ENCODE results near the gene GTF2IRD1.
"Not testable (repeated sequence)": the region's sequence is repeated elsewhere in the genome, so short reads cannot be mapped to it uniquely, and the experiment has no call there.

The GTF2IRD1 gene

DNA sequence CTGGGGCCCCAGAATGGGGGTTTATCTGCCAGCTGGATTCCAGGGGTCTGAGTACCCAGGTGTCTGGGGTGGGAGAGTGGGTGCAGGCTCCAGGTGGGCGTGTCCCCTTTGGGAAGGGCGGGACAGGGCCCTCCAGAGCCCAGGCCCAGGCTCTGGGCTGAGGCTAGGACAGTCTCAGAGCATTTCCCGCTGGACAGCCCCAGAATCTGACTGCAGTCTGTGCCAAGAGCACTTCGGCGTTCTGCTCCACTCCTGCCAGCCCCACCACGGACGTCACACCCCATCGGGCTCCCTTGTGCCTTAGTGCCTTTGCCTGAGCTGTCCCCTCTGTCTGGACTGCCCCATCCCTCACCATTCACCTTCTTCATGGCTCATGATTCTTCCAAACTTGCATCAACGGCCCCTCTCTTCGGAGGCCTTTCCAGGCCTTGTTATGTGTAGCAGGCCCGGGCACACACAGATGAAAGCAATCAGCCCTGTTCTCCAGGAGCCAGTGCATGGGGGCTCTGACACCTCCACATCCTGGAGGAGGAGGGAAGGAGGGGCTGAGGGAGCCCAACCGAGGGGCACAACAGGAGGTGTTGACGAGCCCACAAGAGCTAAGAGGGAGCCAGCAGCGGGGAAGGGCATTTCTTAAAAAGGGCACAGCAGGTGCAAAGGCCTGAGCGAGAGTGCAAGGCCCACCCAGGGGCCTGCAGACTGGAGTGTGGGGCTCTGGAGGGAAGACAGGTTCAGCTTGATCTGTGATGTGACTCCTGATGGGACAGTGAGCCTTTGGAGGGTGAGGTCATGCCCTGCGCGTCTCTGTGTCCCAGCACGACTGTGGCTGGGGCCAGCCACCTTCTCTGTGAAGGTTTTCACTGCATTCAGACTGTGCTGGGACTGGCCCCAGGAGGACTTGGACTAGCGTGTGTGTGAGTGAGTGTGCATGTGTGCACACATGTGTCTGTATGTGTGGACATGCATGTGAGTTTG is 41.7 kb downstream of the GTF2IRD1 start:
- Histone ChIP-seq H3K27me3 (no peaks in the 10 kb centered on the region), H3K4me2 (no peak overlapping the region), H3K9ac (no peak overlapping the region), H3K4me3 (no peak overlapping the region), H4K20me1 (peaks cover 0 to 54% (median 22%) of the 10 kb centered on the region in 11 experiments; a peak in 14 of 22 replicates), H3K36me3 (peaks cover 0 to 36% (median 9%) of the 10 kb centered on the region in 11 experiments; a peak in 9 of 22 replicates), H3K9me3 (replicated peaks in 1 of 11) (peaks cover 0 to 17% (median 12%) of the 10 kb centered on the region in 11 experiments; a peak in 13 of 22 replicates), H3K27ac (peak overlapping the region in 1 of 11 experiments; percentile 22; a peak in 1 of 22 replicates), H3K4me1 (peaks cover 0 to 36% (median 21%) of the 10 kb centered on the region in 10 experiments; a peak in 16 of 20 replicates)
- no peak for TF ChIP-seq Cebpa-rat (IDR thresholded peaks at IDR 0.05)

DNA sequence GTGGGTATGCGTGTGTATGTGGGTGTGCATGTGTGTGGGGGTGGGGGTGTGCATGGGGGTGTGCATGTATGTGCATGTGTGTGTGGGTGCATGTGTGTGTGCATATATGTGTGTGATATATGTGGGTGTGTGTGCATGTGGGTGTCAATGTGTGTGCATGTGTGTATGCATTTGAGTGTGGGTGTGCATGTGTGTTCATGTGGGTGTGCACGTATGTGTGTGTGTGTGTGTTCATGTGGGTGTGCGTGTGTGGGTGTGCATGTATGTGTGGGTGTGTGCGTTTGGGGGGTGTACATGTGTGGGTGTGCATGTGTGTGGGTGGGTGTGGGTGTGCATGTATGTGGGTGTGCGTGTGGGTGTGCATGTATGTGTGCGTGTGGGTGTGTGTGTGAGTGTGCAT is 42.6 kb downstream of the GTF2IRD1 start:
- H3K4me3 ChIP-seq: no peak overlapping the region
- no peak overlapping the region for H3K27ac ChIP-seq
- no peaks in the 10 kb centered on the region for H3K27me3 ChIP-seq
- TF ChIP-seq Cebpa-rat (IDR thresholded peaks at IDR 0.05): no peak
- H3K4me2 ChIP-seq: no peak overlapping the region
- H3K36me3 ChIP-seq: peaks cover 0 to 36% (median 9%) of the 10 kb centered on the region in 11 experiments; a peak in 8 of 22 replicates
- H3K9me3 ChIP-seq (replicated peaks in 1 of 11): peaks cover 0 to 17% (median 12%) of the 10 kb centered on the region in 11 experiments; a peak in 13 of 22 replicates
- H4K20me1 ChIP-seq: peaks cover 0 to 58% (median 26%) of the 10 kb centered on the region in 11 experiments; a peak in 15 of 22 replicates
- H3K4me1 ChIP-seq: peaks cover 0 to 39% (median 23%) of the 10 kb centered on the region in 10 experiments; a peak in 16 of 20 replicates
- no peak overlapping the region for H3K9ac ChIP-seq

DNA sequence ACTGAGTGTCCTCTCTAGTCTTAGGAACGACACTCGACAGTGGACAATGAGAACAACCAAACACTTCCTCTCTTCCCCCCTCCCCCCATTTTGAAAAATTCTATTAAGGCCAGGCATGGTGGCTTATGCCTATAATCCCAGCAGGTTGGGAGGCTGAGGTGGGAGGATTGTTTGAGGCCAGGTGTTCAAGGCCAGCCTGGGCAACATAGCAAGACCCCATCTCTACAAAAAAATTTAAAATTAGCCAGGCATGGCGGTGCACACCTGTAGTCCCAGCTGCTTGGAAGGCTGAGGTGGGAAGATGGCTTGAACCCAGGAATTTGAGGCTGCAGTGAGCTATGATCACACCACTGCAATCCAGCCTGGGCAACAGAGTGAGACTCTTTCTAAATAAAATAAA is 43.1 kb downstream of the GTF2IRD1 start:
- H3K27me3 ChIP-seq, H3K27ac ChIP-seq, H3K9ac ChIP-seq, H3K4me3 ChIP-seq, H3K4me2 ChIP-seq: not testable (repeated sequence)
- Histone ChIP-seq H3K36me3 (peaks cover 0 to 36% (median 9%) of the 10 kb centered on the region in 11 experiments; a peak in 8 of 22 replicates), H3K9me3 (replicated peaks in 1 of 11) (peaks cover 0 to 13% (median 10%) of the 10 kb centered on the region in 11 experiments; a peak in 13 of 22 replicates), H3K4me1 (peaks cover 0 to 39% (median 23%) of the 10 kb centered on the region in 10 experiments; a peak in 16 of 20 replicates), H4K20me1 (peaks cover 0 to 60% (median 31%) of the 10 kb centered on the region in 11 experiments; a peak in 15 of 22 replicates)

DNA sequence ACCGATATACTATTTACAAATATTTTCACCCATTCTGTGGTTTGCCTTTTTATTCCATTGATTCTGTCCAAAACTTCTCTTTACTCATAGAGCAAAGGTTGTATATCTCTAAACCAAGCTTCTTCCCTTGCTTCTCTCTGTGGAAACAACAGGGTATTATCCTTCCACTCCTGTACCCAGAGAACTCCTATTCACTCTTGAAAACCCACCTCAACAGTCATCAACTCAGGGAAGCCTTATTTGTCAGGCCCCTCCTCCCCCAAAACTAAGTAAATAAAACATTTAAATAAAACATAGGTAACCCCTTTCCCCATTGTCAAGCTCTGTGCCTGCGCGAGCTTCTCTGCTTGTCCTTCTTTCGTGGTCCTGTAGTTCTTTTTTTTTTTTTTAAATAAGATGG is 44.6 kb downstream of the GTF2IRD1 start:
- Histone ChIP-seq H3K27ac (no peak overlapping the region), H3K4me2 (no peak overlapping the region), H3K36me3 (peaks cover 0 to 26% (median 1%) of the 10 kb centered on the region in 11 experiments; a peak in 6 of 22 replicates), H3K9ac (no peak overlapping the region), H3K9me3 (replicated peaks in 1 of 11) (no peaks in the 10 kb centered on the region), H4K20me1 (peaks cover 0 to 69% (median 40%) of the 10 kb centered on the region in 11 experiments; a peak in 15 of 22 replicates), H3K27me3 (no peaks in the 10 kb centered on the region), H3K4me3 (no peak overlapping the region), H3K4me1 (peaks cover 0 to 39% (median 23%) of the 10 kb centered on the region in 10 experiments; a peak in 16 of 20 replicates)
- TF ChIP-seq Cebpa-rat (IDR thresholded peaks at IDR 0.05): no peak

DNA sequence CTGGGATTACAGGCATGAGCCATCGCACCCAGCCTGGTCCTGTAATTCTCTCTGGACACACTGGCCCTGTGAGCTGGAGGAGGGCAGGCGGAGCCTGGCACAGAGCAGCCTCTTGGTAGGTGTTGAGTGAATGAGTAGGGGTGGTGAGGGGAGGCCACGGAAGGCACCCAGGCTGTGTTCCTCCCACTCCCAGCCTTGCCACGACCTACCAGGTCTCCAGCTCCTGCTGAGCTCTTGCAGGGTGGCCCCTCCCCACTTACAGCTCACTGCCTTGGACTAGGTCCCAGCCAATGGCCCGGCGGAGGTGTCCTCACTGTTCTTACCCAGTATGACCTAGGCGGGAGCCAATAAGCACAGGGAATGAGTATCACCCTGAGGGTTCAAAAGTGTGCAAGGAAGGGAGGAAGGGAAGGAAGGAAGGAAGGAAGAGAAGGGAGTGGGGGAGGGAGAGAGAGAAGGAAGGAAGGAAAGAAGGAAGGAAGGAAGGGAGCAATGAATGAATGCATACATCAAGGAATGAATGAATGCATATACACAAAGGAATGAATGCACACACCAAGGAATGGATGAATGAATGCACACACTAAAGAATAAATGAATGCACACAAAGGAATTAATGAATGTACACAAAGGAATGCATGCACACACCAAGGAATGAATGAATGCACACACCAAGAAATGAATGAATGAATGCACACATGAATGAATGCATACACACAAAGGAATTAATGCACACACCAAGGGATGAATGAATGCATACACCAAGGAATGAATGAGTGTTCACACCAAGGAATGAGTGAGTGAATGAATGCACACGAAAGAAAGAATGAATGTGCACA is 45.5 kb downstream of the GTF2IRD1 start:
- Histone ChIP-seq H3K4me3 (no peak overlapping the region), H4K20me1 (peaks cover 0 to 68% (median 34%) of the 10 kb centered on the region in 11 experiments; a peak in 15 of 22 replicates), H3K4me2 (peak overlapping the region in 1 of 11 experiments; percentile 45; a peak in 2 of 22 replicates), H3K9me3 (replicated peaks in 1 of 11) (no peaks in the 10 kb centered on the region), H3K27ac (no peak overlapping the region), H3K9ac (no peak overlapping the region), H3K36me3 (peaks cover 0 to 31% (median 3%) of the 10 kb centered on the region in 11 experiments; a peak in 5 of 22 replicates), H3K27me3 (no peaks in the 10 kb centered on the region), H3K4me1 (peaks cover 0 to 31% (median 18%) of the 10 kb centered on the region in 10 experiments; a peak in 15 of 20 replicates)
- TF ChIP-seq Cebpa-rat (IDR thresholded peaks at IDR 0.05): no peak

DNA sequence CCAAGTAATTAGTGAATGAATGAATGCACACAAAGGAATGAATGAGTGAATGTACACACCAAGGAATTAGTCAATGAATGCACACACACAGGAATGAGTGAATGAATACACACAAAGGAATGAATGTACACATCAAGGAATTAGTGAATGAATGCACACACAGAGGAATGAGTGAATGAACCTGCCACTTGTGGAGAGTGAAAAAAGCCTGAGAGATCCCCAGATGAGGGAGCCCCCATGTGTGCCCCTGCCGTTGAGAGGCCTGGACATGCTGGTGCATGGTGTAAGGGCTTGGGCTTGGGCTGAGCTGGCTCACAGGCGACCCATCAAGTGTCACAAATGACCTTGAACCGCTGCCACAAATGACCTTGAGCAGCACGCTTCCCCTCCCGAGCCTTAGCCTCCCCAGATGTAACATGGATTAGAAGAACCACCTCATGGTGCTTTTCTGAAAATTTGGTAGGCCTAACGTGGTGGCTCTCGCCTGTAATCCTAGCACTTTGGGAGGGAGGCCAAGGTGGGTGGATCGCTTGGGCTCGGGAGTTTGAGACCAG is 46.2 kb downstream of the GTF2IRD1 start:
- peaks cover 0 to 27% (median 14%) of the 10 kb centered on the region in 10 experiments; a peak in 14 of 20 replicates for H3K4me1 ChIP-seq
- no peaks in the 10 kb centered on the region for H3K27me3 ChIP-seq
- H4K20me1 ChIP-seq: peaks cover 0 to 68% (median 36%) of the 10 kb centered on the region in 11 experiments; a peak in 15 of 22 replicates
- H3K4me3 ChIP-seq: no peak overlapping the region
- peak overlapping the region in 1 of 11 experiments; percentile 6; a peak in 1 of 22 replicates for H3K9ac ChIP-seq
- H3K27ac ChIP-seq: peak overlapping the region in 7 of 11 experiments; percentile 5 to 38 (median 19); a peak in 5 of 22 replicates
- no peak for TF ChIP-seq Cebpa-rat (IDR thresholded peaks at IDR 0.05)
- H3K36me3 ChIP-seq: peaks cover 0 to 30% (median 3%) of the 10 kb centered on the region in 11 experiments; a peak in 5 of 22 replicates
- H3K4me2 ChIP-seq: peak overlapping the region in 6 of 11 experiments; percentile 4 to 45 (median 18); a peak in 7 of 22 replicates
- no peaks in the 10 kb centered on the region for H3K9me3 ChIP-seq (replicated peaks in 1 of 11)

DNA sequence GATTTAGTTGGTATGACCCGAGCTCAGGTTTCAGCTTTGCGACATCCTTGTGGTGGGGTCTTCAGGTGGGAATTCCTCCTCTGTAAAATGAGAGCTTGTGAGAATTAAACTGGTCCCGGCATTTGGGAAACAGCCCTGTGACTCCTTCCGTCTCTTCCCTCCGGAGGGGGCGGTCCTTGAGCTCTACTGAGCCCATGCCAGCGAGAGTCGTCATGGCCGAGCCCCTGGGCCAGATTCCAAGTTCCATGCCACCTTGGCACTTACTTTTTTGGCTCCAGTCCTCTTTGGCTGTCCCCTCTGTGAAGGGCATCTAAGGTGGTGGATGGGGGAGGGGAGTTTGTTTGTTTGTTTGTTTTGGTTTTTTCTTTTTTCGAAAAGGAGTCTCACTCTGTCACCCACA is 47.6 kb downstream of the GTF2IRD1 start:
- Histone ChIP-seq H3K27ac (no peak overlapping the region), H4K20me1 (peaks cover 0 to 70% (median 35%) of the 10 kb centered on the region in 11 experiments; a peak in 11 of 22 replicates)
- no peak for TF ChIP-seq Cebpa-rat (IDR thresholded peaks at IDR 0.05)

More for the DNA sequence above, 47.6 kb downstream of the GTF2IRD1 start:
- H3K4me3 ChIP-seq: no peak overlapping the region
- peaks cover 0 to 23% (median 3%) of the 10 kb centered on the region in 11 experiments; a peak in 5 of 22 replicates for H3K36me3 ChIP-seq
- no peak overlapping the region for H3K4me2 ChIP-seq
- no peaks in the 10 kb centered on the region for H3K27me3 ChIP-seq
- peaks cover 0 to 20% (median 10%) of the 10 kb centered on the region in 10 experiments; a peak in 14 of 20 replicates for H3K4me1 ChIP-seq
- no peak overlapping the region; a peak in 1 of 22 replicates for H3K9ac ChIP-seq
- no peaks in the 10 kb centered on the region for H3K9me3 ChIP-seq (replicated peaks in 1 of 11)

Data from BLaER1 treated with 17β-estradiol and CSF1 and Interleukin-3, amounts not matched to agents 10 nM and 100 nM (cell line).